ENCODE data around the gene EPB41L1. TPM values are rescaled to one million over a fixed set of nuclear protein-coding genes. Genes with fewer than 3 reads are reported as not detected.

The EPB41L1 gene
- total RNA-seq, 1 experiment from 2014 or later = 38.7 TPM

- TF ChIP-seq NR3C1 (CRISPR knock-in tag; conservative IDR thresholded peaks at IDR 0.05; ENCODE audit: low read depth) (no peak), TCF7 (CRISPR knock-in tag; IDR thresholded peaks at IDR 0.05; ENCODE audit: low read depth) (no peak), MYBL2 (CRISPR knock-in tag; IDR thresholded peaks at IDR 0.05) (no peak)
Measured at GRCh38 chr20:36262440-36262839, 107.9 kb downstream of the EPB41L1 start (continued).

DNA sequence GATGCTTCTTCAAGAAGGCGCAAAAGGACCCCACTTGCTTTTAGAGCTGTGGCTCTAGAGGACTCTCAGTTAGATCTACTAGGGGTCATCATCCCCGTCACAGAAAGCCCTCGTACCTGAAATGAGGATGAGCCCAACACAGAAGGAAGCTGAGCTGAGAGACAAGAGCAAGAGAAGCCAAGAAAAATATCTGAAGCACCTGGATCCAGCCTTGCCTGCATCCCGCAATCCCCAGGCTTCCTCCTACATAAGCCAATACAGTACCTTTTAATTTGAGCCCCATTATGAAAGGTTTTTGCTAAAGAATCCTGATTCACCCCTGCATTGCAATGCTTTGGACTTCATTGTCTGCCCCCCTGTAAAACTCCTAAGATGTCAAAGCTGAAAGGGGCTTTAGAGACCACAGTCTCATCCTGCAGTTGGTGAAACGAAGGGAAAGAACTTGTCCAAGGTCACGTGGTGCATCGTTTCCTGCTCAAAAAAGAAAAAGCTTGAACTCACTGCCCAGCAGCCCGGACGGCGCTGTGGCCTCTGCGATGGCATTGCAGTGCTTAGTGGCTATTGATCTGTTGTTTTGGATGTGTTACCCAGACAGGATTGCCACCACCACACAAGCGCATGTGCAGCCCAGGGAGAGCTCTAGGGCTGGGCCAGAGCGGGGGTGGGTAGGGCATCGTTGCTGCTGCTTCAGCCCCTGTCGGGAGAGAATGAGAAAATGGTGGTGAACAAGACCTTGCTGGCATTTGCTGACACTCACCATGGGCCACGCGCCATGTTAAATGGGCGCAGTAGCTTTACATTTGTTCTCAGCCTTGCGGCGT lies 110.1 kb downstream of the EPB41L1 start:
- ATAC-seq = no peak
- H3K9me3 Mint-ChIP-seq = no peaks in the 10 kb centered on the region
- DNase-seq (ENCODE audit: low spot score) = no peak
- POLR2A ChIA-PET = interaction anchor here (0.6 kb wide), 1 partner anchor 30 kb away, joined by 3 read pairs; no protein-coding TSS in a partner anchor
- no peak overlapping the region for H3K27ac Mint-ChIP-seq
- H3K36me3 Mint-ChIP-seq = no peaks in the 10 kb centered on the region
- peaks cover 10% of the 10 kb centered on the region for H3K4me1 Mint-ChIP-seq
- H3K4me3 Mint-ChIP-seq = no peak overlapping the region
- H3K27me3 Mint-ChIP-seq (ENCODE audit: low read depth) = no peaks in the 10 kb centered on the region
- no peak for TF ChIP-seq TEAD1 (CRISPR knock-in tag; IDR thresholded peaks at IDR 0.05)
- TF ChIP-seq RELA (CRISPR knock-in tag; IDR thresholded peaks at IDR 0.05; ENCODE audit: borderline replicate concordance) = no peak
- TF ChIP-seq STAT6 (CRISPR knock-in tag; conservative IDR thresholded peaks at IDR 0.05; ENCODE audit: low read depth) = no peak
- TF ChIP-seq JUN (CRISPR knock-in tag; IDR thresholded peaks at IDR 0.05) = no peak
- TF ChIP-seq, protein P1, sequence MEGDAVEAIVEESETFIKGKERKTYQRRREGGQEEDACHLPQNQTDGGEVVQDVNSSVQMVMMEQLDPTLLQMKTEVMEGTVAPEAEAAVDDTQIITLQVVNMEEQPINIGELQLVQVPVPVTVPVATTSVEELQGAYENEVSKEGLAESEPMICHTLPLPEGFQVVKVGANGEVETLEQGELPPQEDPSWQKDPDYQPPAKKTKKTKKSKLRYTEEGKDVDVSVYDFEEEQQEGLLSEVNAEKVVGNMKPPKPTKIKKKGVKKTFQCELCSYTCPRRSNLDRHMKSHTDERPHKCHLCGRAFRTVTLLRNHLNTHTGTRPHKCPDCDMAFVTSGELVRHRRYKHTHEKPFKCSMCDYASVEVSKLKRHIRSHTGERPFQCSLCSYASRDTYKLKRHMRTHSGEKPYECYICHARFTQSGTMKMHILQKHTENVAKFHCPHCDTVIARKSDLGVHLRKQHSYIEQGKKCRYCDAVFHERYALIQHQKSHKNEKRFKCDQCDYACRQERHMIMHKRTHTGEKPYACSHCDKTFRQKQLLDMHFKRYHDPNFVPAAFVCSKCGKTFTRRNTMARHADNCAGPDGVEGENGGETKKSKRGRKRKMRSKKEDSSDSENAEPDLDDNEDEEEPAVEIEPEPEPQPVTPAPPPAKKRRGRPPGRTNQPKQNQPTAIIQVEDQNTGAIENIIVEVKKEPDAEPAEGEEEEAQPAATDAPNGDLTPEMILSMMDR (IDR thresholded peaks at IDR 0.05) = no peak
- TF ChIP-seq ZSCAN18 (CRISPR knock-in tag; IDR thresholded peaks at IDR 0.05) = no peak
- TF ChIP-seq ZNF232 (CRISPR knock-in tag; IDR thresholded peaks at IDR 0.05) = no peak
- TF ChIP-seq ETV6 (CRISPR knock-in tag; IDR thresholded peaks at IDR 0.05) = no peak
- TF ChIP-seq JAZF1 (CRISPR knock-in tag; IDR thresholded peaks at IDR 0.05) = no peak
- no peak for TF ChIP-seq RORB (CRISPR knock-in tag; IDR thresholded peaks at IDR 0.05)
- no peak for TF ChIP-seq KAT7 (CRISPR knock-in tag; IDR thresholded peaks at IDR 0.05; ENCODE audit: borderline replicate concordance)
- TF ChIP-seq, protein P2, sequence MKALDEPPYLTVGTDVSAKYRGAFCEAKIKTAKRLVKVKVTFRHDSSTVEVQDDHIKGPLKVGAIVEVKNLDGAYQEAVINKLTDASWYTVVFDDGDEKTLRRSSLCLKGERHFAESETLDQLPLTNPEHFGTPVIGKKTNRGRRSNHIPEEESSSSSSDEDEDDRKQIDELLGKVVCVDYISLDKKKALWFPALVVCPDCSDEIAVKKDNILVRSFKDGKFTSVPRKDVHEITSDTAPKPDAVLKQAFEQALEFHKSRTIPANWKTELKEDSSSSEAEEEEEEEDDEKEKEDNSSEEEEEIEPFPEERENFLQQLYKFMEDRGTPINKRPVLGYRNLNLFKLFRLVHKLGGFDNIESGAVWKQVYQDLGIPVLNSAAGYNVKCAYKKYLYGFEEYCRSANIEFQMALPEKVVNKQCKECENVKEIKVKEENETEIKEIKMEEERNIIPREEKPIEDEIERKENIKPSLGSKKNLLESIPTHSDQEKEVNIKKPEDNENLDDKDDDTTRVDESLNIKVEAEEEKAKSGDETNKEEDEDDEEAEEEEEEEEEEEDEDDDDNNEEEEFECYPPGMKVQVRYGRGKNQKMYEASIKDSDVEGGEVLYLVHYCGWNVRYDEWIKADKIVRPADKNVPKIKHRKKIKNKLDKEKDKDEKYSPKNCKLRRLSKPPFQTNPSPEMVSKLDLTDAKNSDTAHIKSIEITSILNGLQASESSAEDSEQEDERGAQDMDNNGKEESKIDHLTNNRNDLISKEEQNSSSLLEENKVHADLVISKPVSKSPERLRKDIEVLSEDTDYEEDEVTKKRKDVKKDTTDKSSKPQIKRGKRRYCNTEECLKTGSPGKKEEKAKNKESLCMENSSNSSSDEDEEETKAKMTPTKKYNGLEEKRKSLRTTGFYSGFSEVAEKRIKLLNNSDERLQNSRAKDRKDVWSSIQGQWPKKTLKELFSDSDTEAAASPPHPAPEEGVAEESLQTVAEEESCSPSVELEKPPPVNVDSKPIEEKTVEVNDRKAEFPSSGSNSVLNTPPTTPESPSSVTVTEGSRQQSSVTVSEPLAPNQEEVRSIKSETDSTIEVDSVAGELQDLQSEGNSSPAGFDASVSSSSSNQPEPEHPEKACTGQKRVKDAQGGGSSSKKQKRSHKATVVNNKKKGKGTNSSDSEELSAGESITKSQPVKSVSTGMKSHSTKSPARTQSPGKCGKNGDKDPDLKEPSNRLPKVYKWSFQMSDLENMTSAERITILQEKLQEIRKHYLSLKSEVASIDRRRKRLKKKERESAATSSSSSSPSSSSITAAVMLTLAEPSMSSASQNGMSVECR (CRISPR knock-in tag; IDR thresholded peaks at IDR 0.05; ENCODE audit: borderline replicate concordance) = no peak
- TF ChIP-seq, protein P3, sequence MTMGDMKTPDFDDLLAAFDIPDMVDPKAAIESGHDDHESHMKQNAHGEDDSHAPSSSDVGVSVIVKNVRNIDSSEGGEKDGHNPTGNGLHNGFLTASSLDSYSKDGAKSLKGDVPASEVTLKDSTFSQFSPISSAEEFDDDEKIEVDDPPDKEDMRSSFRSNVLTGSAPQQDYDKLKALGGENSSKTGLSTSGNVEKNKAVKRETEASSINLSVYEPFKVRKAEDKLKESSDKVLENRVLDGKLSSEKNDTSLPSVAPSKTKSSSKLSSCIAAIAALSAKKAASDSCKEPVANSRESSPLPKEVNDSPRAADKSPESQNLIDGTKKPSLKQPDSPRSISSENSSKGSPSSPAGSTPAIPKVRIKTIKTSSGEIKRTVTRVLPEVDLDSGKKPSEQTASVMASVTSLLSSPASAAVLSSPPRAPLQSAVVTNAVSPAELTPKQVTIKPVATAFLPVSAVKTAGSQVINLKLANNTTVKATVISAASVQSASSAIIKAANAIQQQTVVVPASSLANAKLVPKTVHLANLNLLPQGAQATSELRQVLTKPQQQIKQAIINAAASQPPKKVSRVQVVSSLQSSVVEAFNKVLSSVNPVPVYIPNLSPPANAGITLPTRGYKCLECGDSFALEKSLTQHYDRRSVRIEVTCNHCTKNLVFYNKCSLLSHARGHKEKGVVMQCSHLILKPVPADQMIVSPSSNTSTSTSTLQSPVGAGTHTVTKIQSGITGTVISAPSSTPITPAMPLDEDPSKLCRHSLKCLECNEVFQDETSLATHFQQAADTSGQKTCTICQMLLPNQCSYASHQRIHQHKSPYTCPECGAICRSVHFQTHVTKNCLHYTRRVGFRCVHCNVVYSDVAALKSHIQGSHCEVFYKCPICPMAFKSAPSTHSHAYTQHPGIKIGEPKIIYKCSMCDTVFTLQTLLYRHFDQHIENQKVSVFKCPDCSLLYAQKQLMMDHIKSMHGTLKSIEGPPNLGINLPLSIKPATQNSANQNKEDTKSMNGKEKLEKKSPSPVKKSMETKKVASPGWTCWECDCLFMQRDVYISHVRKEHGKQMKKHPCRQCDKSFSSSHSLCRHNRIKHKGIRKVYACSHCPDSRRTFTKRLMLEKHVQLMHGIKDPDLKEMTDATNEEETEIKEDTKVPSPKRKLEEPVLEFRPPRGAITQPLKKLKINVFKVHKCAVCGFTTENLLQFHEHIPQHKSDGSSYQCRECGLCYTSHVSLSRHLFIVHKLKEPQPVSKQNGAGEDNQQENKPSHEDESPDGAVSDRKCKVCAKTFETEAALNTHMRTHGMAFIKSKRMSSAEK (CRISPR knock-in tag; IDR thresholded peaks at IDR 0.05; ENCODE audit: borderline replicate concordance) = no peak
- CTCF ChIA-PET = interaction anchor here (0.6 to 1.0 kb wide), 4 partner anchors 46 to 452 kb away, joined by 3 read pairs; no protein-coding TSS in a partner anchor
